Cortex of kidney (tissue), 1 donor: Measurements from ENCODE around the gene SFXN1.

Experiments used
- DNase-seq: peaks from one replicate; lab custom pipeline; 2025; lab: John Stamatoyannopoulos, UW

The SFXN1 gene

DNA sequence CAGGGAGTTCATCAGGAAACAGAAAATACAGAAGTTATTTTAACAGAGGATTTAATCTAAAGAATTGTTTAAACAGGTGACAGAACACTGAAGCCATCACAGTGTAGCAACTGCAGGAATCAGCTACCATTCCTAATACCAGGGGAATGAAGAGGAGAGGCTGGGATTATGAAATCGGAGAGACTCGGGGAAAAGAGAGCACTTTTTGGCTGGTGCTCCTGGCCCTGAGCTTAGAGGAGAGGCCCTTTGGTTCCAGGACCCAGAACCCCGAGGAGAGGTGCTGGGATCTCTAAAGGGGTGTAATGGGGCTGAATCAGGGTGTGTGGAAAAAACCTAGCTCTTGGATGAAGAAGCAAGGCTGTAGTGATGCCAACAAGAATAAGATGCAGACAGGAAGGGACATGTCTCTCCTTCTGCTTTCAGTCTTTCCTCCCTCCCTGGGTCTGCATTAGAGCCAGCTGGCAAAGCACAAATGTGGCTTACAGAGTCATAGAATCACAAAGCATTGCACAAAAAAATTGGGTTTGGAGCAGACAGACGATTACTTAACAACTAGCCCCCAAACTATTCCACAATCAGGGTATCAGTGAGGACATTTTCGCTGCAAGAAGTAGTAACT, 11.6 kb upstream of the SFXN1 start:
- DNase-seq = no peak

DNA sequence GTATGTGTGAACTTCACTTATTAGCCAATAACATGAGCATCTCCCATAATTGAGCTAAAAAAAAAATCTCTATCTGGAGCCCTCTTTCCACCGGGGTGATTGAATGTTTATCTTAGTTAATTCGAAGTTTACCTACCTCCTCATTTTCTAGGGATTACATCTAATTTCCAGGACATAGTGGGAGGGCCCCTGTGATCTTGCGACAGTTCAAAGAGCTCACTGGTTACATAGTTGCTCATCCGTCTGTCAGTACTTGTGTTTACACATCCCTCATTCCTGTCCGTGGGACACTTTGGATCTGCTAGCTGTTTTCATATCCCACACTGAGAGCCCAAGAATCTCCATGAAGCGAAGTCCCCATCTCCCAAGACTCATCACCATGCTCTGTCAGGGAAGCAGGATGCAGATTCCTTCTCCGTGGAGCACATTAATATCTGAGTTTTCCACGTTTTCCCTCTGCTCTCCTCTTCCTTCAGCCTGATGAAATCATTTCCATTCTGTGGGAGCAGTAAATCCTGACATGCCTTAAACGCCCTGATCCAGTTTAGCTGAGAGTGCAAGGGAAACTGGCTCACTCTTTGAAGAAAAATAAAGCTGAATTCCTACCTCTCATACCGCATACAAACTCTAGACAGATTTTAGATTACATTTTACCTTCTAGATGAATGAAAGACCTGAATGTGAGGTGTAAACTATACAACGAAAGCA, 10.2 kb upstream of the SFXN1 start:
- no peak for DNase-seq

GRCh38 chr5:175468892-175469291, 9.5 kb upstream of the SFXN1 start:
- no peak for DNase-seq

DNA sequence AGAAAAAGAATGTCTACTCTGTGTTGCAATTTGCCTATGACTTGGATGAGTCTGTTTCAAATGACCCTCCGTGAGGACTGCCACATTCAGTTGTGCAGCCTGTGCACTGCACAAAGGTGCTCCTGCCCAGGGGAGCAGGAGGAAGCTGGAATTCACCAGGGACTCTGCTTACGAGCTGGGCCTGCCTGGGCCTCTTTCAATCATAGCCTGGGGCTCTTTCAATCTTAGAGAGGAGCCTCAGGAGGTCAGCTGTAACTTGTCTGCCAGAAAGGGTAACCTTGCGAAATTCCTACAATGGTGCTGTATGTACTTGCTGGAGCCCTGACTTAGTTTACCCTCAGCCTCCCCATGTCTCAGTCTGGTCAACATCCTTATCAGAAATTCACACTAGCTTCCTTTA, 8.4 kb upstream of the SFXN1 start:
- no peak for DNase-seq

DNA sequence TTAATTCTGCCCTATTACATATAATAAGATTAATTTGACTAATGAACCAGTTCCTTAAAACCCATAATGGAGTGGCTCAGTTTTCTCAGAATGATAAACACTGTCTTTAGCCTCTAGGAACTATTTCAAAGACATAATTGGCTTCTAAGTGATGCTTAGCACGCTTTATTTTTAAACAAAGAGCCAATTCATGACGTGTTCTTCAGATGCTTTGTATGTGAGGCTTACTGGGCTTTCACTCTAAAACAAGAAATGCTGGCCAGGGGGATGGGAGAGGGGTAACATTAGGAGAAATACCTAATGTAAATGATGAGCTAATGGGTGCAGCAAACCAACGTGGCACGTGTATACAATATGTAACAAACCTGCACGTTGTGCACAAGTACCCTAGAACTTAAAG, 7.6 kb upstream of the SFXN1 start:
- no peak for DNase-seq

DNA sequence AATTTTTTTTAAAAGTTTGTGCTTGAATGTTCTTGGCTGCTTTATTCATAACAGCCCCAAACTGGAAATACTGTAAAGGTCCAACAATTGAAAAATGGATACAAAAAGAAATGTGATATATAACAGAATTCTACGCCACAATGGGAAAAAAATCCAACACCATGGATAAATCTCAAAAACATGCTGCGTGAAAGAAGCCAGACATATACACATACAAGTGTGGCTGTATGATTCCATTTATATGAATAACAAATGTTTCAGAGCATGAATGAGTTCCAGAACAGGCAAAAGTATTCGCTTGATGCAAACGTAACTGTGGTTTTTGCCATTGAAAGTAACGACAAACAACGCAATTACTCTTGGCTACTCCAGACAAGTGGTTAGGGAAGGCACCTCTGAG, 7.2 kb upstream of the SFXN1 start:
- DNase-seq = no peak

GRCh38 chr5:175471628-175472027, 6.7 kb upstream of the SFXN1 start:
- DNase-seq = no peak

DNA sequence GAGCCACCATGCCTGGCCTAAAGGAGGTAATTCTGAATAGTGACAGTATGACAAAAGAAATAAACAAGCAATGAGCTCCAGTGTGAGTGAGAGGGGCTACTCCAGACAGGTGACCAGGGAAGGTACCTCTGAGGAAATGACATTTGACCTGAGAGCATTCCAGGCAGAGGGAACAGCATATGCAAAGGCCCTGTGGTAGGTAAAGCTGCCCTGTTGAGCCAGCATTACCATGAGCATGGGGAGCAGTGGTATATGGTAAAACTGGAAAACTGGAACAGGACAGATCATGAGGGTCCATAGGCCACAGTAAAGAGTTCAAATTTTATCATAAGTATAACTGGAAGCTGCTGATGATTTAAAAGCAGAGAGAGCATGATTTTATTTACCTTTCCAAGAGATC, 6.0 kb upstream of the SFXN1 start:
- no peak for DNase-seq

GRCh38 chr5:175475248-175475647, 3.1 kb upstream of the SFXN1 start:
- no peak for DNase-seq

GRCh38 chr5:175477440-175477839, 920 bp upstream of the SFXN1 start:
- DNase-seq = no peak

DNA sequence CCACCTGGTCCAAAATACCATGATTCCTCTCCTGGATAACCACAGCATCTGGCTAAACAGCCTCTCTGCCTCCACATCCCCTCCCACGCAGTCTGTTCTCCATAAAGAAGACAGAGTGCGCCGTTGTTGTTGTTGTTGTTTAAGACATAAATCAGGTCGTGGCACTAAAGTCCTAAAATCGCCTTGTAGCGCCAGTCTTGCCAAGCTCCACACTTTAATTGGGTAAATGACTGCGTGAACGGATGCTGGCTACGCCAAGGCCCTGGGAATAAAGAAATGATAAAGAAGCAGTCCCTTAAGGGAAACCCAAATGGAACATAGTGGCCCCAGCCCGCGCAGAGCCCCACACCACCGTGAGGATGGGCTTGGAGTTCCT, 364 bp upstream of the SFXN1 start:
- DNase-seq = no peak

- DNase-seq = no peak
Measured at GRCh38 chr5:175479125-175479881, 943 bp downstream of the SFXN1 start.

- DNase-seq = no peak
Measured at GRCh38 chr5:175483337-175483736, 5.0 kb downstream of the SFXN1 start.

DNA sequence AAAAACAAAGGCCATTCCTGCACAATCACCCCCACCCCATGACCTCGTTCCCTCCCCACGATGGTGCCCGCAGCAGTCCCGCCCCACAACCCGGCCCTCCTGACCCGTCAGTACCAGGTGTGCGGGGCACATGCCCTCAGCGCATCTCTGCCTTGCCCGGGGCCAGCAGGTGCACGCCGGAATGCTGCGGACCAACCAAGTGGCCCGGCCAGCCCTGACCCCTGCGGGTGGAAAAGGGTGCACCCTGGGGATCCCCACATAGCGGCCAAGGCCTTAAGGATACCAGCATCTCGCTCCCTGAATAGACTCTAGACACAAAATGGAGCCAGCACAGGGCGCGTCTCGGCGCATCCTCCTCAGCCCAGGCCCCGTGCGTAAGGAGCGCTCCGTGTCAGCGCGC, 6.0 kb downstream of the SFXN1 start:
- DNase-seq = no peak

DNA sequence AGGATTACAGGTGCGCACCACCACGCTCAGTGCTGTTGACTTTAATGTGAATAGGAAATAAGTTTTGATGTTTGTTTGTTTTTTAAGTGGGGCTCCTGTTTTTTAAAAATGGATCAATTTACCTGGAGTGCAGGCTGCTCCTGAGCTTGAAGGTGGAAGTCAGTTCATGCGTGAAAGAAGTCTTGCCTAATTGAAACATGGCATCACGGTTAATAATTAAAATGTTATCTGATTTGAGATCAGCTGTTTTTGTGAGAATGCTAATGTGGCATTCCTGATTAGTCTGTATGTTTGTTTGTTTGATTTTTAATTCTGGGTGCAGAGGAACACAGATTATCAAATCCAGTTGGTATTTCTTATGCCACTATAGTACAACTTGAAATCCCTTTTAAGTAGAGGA, 6.5 kb downstream of the SFXN1 start:
- no peak for DNase-seq

- DNase-seq = no peak
Measured at GRCh38 chr5:175485631-175486030, 7.3 kb downstream of the SFXN1 start.

GRCh38 chr5:175487514-175488222, 9.3 kb downstream of the SFXN1 start:
- no peak for DNase-seq

DNA sequence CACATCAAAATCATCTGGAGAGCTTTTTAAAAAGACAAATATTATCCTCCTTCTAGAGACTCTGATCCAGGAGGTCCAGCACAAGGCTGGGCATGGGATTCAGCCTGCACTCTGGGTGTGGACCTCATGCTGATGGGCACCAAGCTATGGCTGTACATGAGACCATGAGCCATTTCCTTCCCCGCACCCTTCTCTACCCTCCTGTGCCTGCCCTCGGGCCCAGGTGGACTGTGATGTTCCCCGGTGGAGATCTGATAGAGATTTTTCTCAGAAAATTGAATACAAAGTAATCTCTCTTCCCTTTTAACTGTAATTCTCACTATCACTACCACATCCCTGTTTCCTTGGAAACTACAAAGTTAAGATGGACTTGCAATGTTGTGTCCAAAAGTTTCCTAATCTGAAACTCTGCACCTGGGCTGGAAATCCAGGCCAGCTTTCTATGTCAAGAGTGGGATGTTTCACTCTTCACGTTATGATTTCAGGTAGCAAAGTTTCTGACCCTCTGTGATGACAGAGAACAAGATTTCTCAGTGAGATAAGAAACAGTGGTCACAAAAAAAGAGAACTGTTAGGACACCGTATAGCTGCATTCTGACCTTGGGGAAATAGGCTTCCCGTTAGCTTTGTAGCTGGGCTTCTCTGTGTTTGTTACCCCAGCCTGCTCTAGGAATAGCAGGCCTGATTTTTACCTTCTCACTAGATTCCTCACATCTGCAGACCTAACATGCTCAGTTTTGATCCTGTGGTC, 11.5 kb downstream of the SFXN1 start:
- DNase-seq = no peak

- DNase-seq = no peak
Measured at GRCh38 chr5:175491223-175491622, 12.9 kb downstream of the SFXN1 start.

- no peak for DNase-seq
Measured at GRCh38 chr5:175493260-175493659, 14.9 kb downstream of the SFXN1 start.

GRCh38 chr5:175493726-175494125, 15.4 kb downstream of the SFXN1 start:
- DNase-seq = no peak
